ENCODE results near the gene GLIPR2.
"Not testable (repeated sequence)": the region's sequence is repeated elsewhere in the genome, so short reads cannot be mapped to it uniquely, and the experiment has no call there.

GLIPR2 gene

GRCh38 chr9:36136272-36136893, at the start of gene GLIPR2:
Gene GLIPR2 (plus strand): TSS chr9:36136733. CDS start chr9:36136779, 46 bp downstream.
- peak; percentile 82 for DNase-seq (ENCODE audit: low spot score)

GRCh38 chr9:36087054-36087453, 49.5 kb upstream of the GLIPR2 start:
- not testable (repeated sequence) for DNase-seq (ENCODE audit: low spot score)

- DNase-seq (ENCODE audit: low spot score): no peak
Observed at GRCh38 chr9:36088020-36088419, 48.5 kb upstream of the GLIPR2 start.

- no peak for DNase-seq (ENCODE audit: low spot score)
Observed at GRCh38 chr9:36091026-36091953, 45.2 kb upstream of the GLIPR2 start.

- no peak for DNase-seq (ENCODE audit: low spot score)
Observed at GRCh38 chr9:36092014-36092413, 44.5 kb upstream of the GLIPR2 start.

GRCh38 chr9:36092509-36093215, 43.9 kb upstream of the GLIPR2 start:
- DNase-seq (ENCODE audit: low spot score): no peak

GRCh38 chr9:36093384-36093783, 43.1 kb upstream of the GLIPR2 start:
- no peak for DNase-seq (ENCODE audit: low spot score)

GRCh38 chr9:36099718-36100117, 36.8 kb upstream of the GLIPR2 start:
- DNase-seq (ENCODE audit: low spot score): no peak

GRCh38 chr9:36100532-36100931, 36.0 kb upstream of the GLIPR2 start:
- no peak for DNase-seq (ENCODE audit: low spot score)

- no peak for DNase-seq (ENCODE audit: low spot score)
Observed at GRCh38 chr9:36101916-36102741, 34.4 kb upstream of the GLIPR2 start.

- DNase-seq (ENCODE audit: low spot score): peak; percentile 61
Observed at GRCh38 chr9:36102742-36103495, 33.6 kb upstream of the GLIPR2 start.

- no peak for DNase-seq (ENCODE audit: low spot score)
Observed at GRCh38 chr9:36109071-36109470, 27.5 kb upstream of the GLIPR2 start.

- DNase-seq (ENCODE audit: low spot score): no peak
Observed at GRCh38 chr9:36110434-36110833, 26.1 kb upstream of the GLIPR2 start.

- DNase-seq (ENCODE audit: low spot score): no peak
Observed at GRCh38 chr9:36112516-36112915, 24.0 kb upstream of the GLIPR2 start.

- no peak for DNase-seq (ENCODE audit: low spot score)
Observed at GRCh38 chr9:36113999-36114398, 22.5 kb upstream of the GLIPR2 start.

- DNase-seq (ENCODE audit: low spot score): no peak
Observed at GRCh38 chr9:36116593-36116992, 19.9 kb upstream of the GLIPR2 start.

- DNase-seq (ENCODE audit: low spot score): no peak
Observed at GRCh38 chr9:36118201-36118600, 18.3 kb upstream of the GLIPR2 start.

- no peak for DNase-seq (ENCODE audit: low spot score)
Observed at GRCh38 chr9:36118706-36119105, 17.8 kb upstream of the GLIPR2 start.

- no peak for DNase-seq (ENCODE audit: low spot score)
Observed at GRCh38 chr9:36119476-36119875, 17.1 kb upstream of the GLIPR2 start.

GRCh38 chr9:36120705-36121104, 15.8 kb upstream of the GLIPR2 start:
- no peak for DNase-seq (ENCODE audit: low spot score)

- DNase-seq (ENCODE audit: low spot score): no peak
Observed at GRCh38 chr9:36121971-36122370, 14.6 kb upstream of the GLIPR2 start.

All from putamen (tissue), 1 donor.